Measurements from ENCODE around the gene PLXND1.

The PLXND1 gene

GRCh38 chr3:129602309-129602708 lies 4.2 kb downstream of the PLXND1 start:
- no peaks in the 10 kb centered on the region for H3K9me3 ChIP-seq (ENCODE audit: control insufficient read depth in 1 of 2, low read length in 2 of 2)
- no peak overlapping the region for H3K9ac ChIP-seq (ENCODE audit: low read depth in 1 of 2, low read length in 2 of 2)
- no peaks in the 10 kb centered on the region for H3K36me3 ChIP-seq (ENCODE audit: control insufficient read depth in 1 of 2, insufficient read depth in 2 of 2, low read length in 2 of 2)
- peaks cover 12 to 63% of the 10 kb centered on the region in 2 donors for H3K4me1 ChIP-seq (ENCODE audit: control insufficient read depth in 1 of 2, insufficient read depth in 2 of 2, low read length in 2 of 2)
- no peak overlapping the region for H3K27ac ChIP-seq (ENCODE audit: low read depth, low read length)
- peaks cover 17 to 29% of the 10 kb centered on the region in 2 donors for H3K27me3 ChIP-seq (ENCODE audit: control insufficient read depth in 1 of 2, insufficient read depth in 2 of 2, low read length in 2 of 2)
- peak overlapping the region in 1 of 2 donors; percentile 36 for H3K4me3 ChIP-seq (ENCODE audit: low read depth in 1 of 2, low read length in 2 of 2)

GRCh38 chr3:129601713-129602112 lies 4.8 kb downstream of the PLXND1 start:
- H3K4me3 ChIP-seq (ENCODE audit: low read depth in 1 of 2, low read length in 2 of 2), result no peak overlapping the region
- H3K27me3 ChIP-seq (ENCODE audit: control insufficient read depth in 1 of 2, insufficient read depth in 2 of 2, low read length in 2 of 2), result peaks cover 17 to 26% of the 10 kb centered on the region in 2 donors
- no peaks in the 10 kb centered on the region for H3K9me3 ChIP-seq (ENCODE audit: control insufficient read depth in 1 of 2, low read length in 2 of 2)
- no peaks in the 10 kb centered on the region for H3K36me3 ChIP-seq (ENCODE audit: control insufficient read depth in 1 of 2, insufficient read depth in 2 of 2, low read length in 2 of 2)
- peaks cover 15 to 68% of the 10 kb centered on the region in 2 donors for H3K4me1 ChIP-seq (ENCODE audit: control insufficient read depth in 1 of 2, insufficient read depth in 2 of 2, low read length in 2 of 2)
- H3K9ac ChIP-seq (ENCODE audit: low read depth in 1 of 2, low read length in 2 of 2), result no peak overlapping the region
- no peak overlapping the region for H3K27ac ChIP-seq (ENCODE audit: low read depth, low read length)

GRCh38 chr3:129600348-129600747 lies 6.1 kb downstream of the PLXND1 start:
- no peaks in the 10 kb centered on the region for H3K36me3 ChIP-seq (ENCODE audit: control insufficient read depth in 1 of 2, insufficient read depth in 2 of 2, low read length in 2 of 2)
- peaks cover 16 to 75% of the 10 kb centered on the region in 2 donors for H3K4me1 ChIP-seq (ENCODE audit: control insufficient read depth in 1 of 2, insufficient read depth in 2 of 2, low read length in 2 of 2)
- no peak overlapping the region for H3K27ac ChIP-seq (ENCODE audit: low read depth, low read length)
- H3K4me3 ChIP-seq (ENCODE audit: low read depth in 1 of 2, low read length in 2 of 2), result no peak overlapping the region
- H3K9ac ChIP-seq (ENCODE audit: low read depth in 1 of 2, low read length in 2 of 2), result no peak overlapping the region
- peaks cover 10 to 16% of the 10 kb centered on the region in 2 donors for H3K27me3 ChIP-seq (ENCODE audit: control insufficient read depth in 1 of 2, insufficient read depth in 2 of 2, low read length in 2 of 2)
- no peaks in the 10 kb centered on the region for H3K9me3 ChIP-seq (ENCODE audit: control insufficient read depth in 1 of 2, low read length in 2 of 2)

- Histone ChIP-seq H3K27ac (ENCODE audit: low read depth, low read length) (no peak overlapping the region), H3K9ac (ENCODE audit: low read depth in 1 of 2, low read length in 2 of 2) (no peak overlapping the region), H3K36me3 (ENCODE audit: control insufficient read depth in 1 of 2, insufficient read depth in 2 of 2, low read length in 2 of 2) (no peaks in the 10 kb centered on the region), H3K4me3 (ENCODE audit: low read depth in 1 of 2, low read length in 2 of 2) (peak overlapping the region in 1 of 2 donors; percentile 43), H3K9me3 (ENCODE audit: control insufficient read depth in 1 of 2, low read length in 2 of 2) (no peaks in the 10 kb centered on the region), H3K4me1 (ENCODE audit: control insufficient read depth in 1 of 2, insufficient read depth in 2 of 2, low read length in 2 of 2) (peaks cover 13 to 78% of the 10 kb centered on the region in 2 donors), H3K27me3 (ENCODE audit: control insufficient read depth in 1 of 2, insufficient read depth in 2 of 2, low read length in 2 of 2) (peaks cover 6 to 12% of the 10 kb centered on the region in 2 donors)
Observed at GRCh38 chr3:129599607-129600006, 6.9 kb downstream of the PLXND1 start.

GRCh38 chr3:129599073-129599472 lies 7.4 kb downstream of the PLXND1 start:
- no peaks in the 10 kb centered on the region for H3K9me3 ChIP-seq (ENCODE audit: control insufficient read depth in 1 of 2, low read length in 2 of 2)
- peaks cover 11 to 78% of the 10 kb centered on the region in 2 donors for H3K4me1 ChIP-seq (ENCODE audit: control insufficient read depth in 1 of 2, insufficient read depth in 2 of 2, low read length in 2 of 2)
- H3K4me3 ChIP-seq (ENCODE audit: low read depth in 1 of 2, low read length in 2 of 2), result peak overlapping the region in 1 of 2 donors; percentile 43
- no peak overlapping the region for H3K9ac ChIP-seq (ENCODE audit: low read depth in 1 of 2, low read length in 2 of 2)
- no peaks in the 10 kb centered on the region for H3K36me3 ChIP-seq (ENCODE audit: control insufficient read depth in 1 of 2, insufficient read depth in 2 of 2, low read length in 2 of 2)
- H3K27me3 ChIP-seq (ENCODE audit: control insufficient read depth in 1 of 2, insufficient read depth in 2 of 2, low read length in 2 of 2), result peaks cover 2 to 6% of the 10 kb centered on the region in 2 donors
- H3K27ac ChIP-seq (ENCODE audit: low read depth, low read length), result peak overlapping the region; percentile 20

- no peaks in the 10 kb centered on the region for H3K36me3 ChIP-seq (ENCODE audit: control insufficient read depth in 1 of 2, insufficient read depth in 2 of 2, low read length in 2 of 2)
- H3K27ac ChIP-seq (ENCODE audit: low read depth, low read length), result no peak overlapping the region
- H3K4me3 ChIP-seq (ENCODE audit: low read depth in 1 of 2, low read length in 2 of 2), result no peak overlapping the region
- peaks cover 0 to under 1% of the 10 kb centered on the region in 2 donors for H3K27me3 ChIP-seq (ENCODE audit: control insufficient read depth in 1 of 2, insufficient read depth in 2 of 2, low read length in 2 of 2)
- peaks cover 13 to 83% of the 10 kb centered on the region in 2 donors for H3K4me1 ChIP-seq (ENCODE audit: control insufficient read depth in 1 of 2, insufficient read depth in 2 of 2, low read length in 2 of 2)
- H3K9ac ChIP-seq (ENCODE audit: low read depth in 1 of 2, low read length in 2 of 2), result no peak overlapping the region
- no peaks in the 10 kb centered on the region for H3K9me3 ChIP-seq (ENCODE audit: control insufficient read depth in 1 of 2, low read length in 2 of 2)
Observed at GRCh38 chr3:129598484-129598883, 8.0 kb downstream of the PLXND1 start.

GRCh38 chr3:129598000-129598381 lies 8.5 kb downstream of the PLXND1 start:
- no peak overlapping the region for H3K27ac ChIP-seq (ENCODE audit: low read depth, low read length)

GRCh38 chr3:129597087-129597999 lies 9.1 kb downstream of the PLXND1 start:
- Histone ChIP-seq H3K4me3 (ENCODE audit: low read depth in 1 of 2, low read length in 2 of 2) (no peak overlapping the region), H3K27me3 (ENCODE audit: control insufficient read depth in 1 of 2, insufficient read depth in 2 of 2, low read length in 2 of 2) (no peaks in the 10 kb centered on the region), H3K9me3 (ENCODE audit: control insufficient read depth in 1 of 2, low read length in 2 of 2) (no peaks in the 10 kb centered on the region), H3K27ac (ENCODE audit: low read depth, low read length) (peak overlapping the region; percentile 75), H3K36me3 (ENCODE audit: control insufficient read depth in 1 of 2, insufficient read depth in 2 of 2, low read length in 2 of 2) (no peaks in the 10 kb centered on the region), H3K4me1 (ENCODE audit: control insufficient read depth in 1 of 2, insufficient read depth in 2 of 2, low read length in 2 of 2) (peaks cover 20 to 82% of the 10 kb centered on the region in 2 donors), H3K9ac (ENCODE audit: low read depth in 1 of 2, low read length in 2 of 2) (peak overlapping the region in 1 of 2 donors; percentile 38)

More at GRCh38 chr3:129598000-129598381, 8.5 kb downstream of the PLXND1 start:
- no peaks in the 10 kb centered on the region for H3K27me3 ChIP-seq (ENCODE audit: control insufficient read depth in 1 of 2, insufficient read depth in 2 of 2, low read length in 2 of 2)
- no peaks in the 10 kb centered on the region for H3K9me3 ChIP-seq (ENCODE audit: control insufficient read depth in 1 of 2, low read length in 2 of 2)
- H3K4me3 ChIP-seq (ENCODE audit: low read depth in 1 of 2, low read length in 2 of 2), result no peak overlapping the region
- H3K9ac ChIP-seq (ENCODE audit: low read depth in 1 of 2, low read length in 2 of 2), result peak overlapping the region in 1 of 2 donors; percentile 38
- H3K36me3 ChIP-seq (ENCODE audit: control insufficient read depth in 1 of 2, insufficient read depth in 2 of 2, low read length in 2 of 2), result no peaks in the 10 kb centered on the region
- H3K4me1 ChIP-seq (ENCODE audit: control insufficient read depth in 1 of 2, insufficient read depth in 2 of 2, low read length in 2 of 2), result peaks cover 18 to 86% of the 10 kb centered on the region in 2 donors

- Histone ChIP-seq H3K9ac (ENCODE audit: low read depth in 1 of 2, low read length in 2 of 2) (peak overlapping the region; percentile 18 to 25), H3K9me3 (ENCODE audit: control insufficient read depth in 1 of 2, low read length in 2 of 2) (no peaks in the 10 kb centered on the region), H3K27ac (ENCODE audit: low read depth, low read length) (peak overlapping the region; percentile 75), H3K4me3 (ENCODE audit: low read depth in 1 of 2, low read length in 2 of 2) (peak overlapping the region in 1 of 2 donors; percentile 9), H3K36me3 (ENCODE audit: control insufficient read depth in 1 of 2, insufficient read depth in 2 of 2, low read length in 2 of 2) (no peaks in the 10 kb centered on the region), H3K4me1 (ENCODE audit: control insufficient read depth in 1 of 2, insufficient read depth in 2 of 2, low read length in 2 of 2) (peaks cover 26 to 84% of the 10 kb centered on the region in 2 donors), H3K27me3 (ENCODE audit: control insufficient read depth in 1 of 2, insufficient read depth in 2 of 2, low read length in 2 of 2) (no peaks in the 10 kb centered on the region)
Observed at GRCh38 chr3:129596194-129597086, 10.0 kb downstream of the PLXND1 start.
